HEK293T (cell line): ENCODE measurements around the gene RHOBTB3.

Source experiments
- BHLHE40 ChIP-seq: fragments of 450-650 bp; IDR thresholded peaks from 2 replicates; pipeline ENCODE4 v1.6.1; 2016; ENCODE audit warnings: mild to moderate bottlenecking, moderate library complexity, borderline replicate concordance
- ELF4 ChIP-seq: fragments of 450-650 bp; IDR thresholded peaks from 2 replicates; pipeline ENCODE4 v1.6.1; 2017; ENCODE audit warnings: antibody characterized with exemption
- FOXK2 ChIP-seq: fragments of 450-650 bp; IDR thresholded peaks from 2 replicates; pipeline ENCODE4 v1.6.1; 2016; ENCODE audit warnings: mild to moderate bottlenecking
- HDGF ChIP-seq: fragments of 450-650 bp; IDR thresholded peaks from 2 replicates; pipeline ENCODE4 v1.6.1; 2017; ENCODE audit warnings: antibody characterized with exemption, borderline replicate concordance
- L3MBTL2 ChIP-seq: fragments of 450-650 bp; conservative IDR thresholded peaks from 2 replicates; pipeline ENCODE4 v1.6.1; 2016; ENCODE audit warnings: mild to moderate bottlenecking
- SP1 ChIP-seq: fragments of 450-650 bp; IDR thresholded peaks from 2 replicates; pipeline ENCODE4 v1.6.1; 2017
- SUZ12 ChIP-seq: fragments of 450-650 bp; IDR thresholded peaks from 2 replicates; pipeline ENCODE4 v1.6.1; 2016; ENCODE audit warnings: mild to moderate bottlenecking
- TARDBP ChIP-seq: fragments of 450-650 bp; IDR thresholded peaks from 2 replicates; pipeline ENCODE4 v1.6.1; 2016
- ZNF384 ChIP-seq: fragments of 450-650 bp; IDR thresholded peaks from 2 replicates; pipeline ENCODE4 v1.6.1; 2016

DNA sequence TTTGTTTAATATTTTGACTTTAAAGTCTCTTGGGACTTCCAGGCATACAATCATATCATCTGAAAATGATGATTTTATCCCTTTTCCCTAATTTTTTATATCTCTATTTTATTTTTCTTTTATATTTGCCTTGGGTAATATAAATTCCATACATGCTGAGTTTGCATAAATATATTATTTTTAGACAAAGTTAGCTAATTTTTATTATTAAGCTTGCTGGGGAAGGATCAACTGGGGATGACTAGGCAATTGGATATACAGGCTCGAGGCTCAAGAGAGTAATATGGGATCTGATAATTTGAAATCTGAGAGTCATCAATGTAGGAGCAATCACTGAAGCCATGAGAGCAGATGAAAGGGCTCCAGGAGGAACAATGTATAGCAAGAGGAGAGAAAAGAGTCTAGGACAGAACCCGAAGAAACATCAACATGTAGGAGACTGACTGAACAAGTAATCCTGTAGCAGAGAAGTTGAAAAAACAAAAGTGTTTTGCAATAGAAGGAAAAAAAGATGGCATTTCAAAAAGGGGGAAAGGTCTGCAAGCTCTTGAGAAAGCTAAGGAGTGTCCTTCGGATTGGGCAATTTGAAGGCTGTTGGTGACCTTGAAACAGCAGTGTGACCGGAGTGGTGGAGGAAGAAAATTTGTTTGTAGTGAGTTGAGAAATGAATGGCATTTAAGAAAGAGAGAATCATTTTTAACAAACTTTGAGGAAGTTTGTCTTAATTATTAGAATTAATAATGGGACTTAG, 17.0 kb upstream of the RHOBTB3 start:
- TF ChIP-seq ZNF384: no peak
- TF ChIP-seq L3MBTL2: no peak
- no peak for TF ChIP-seq TARDBP
- no peak for TF ChIP-seq SP1
- TF ChIP-seq BHLHE40: no peak
- no peak for TF ChIP-seq HDGF
- no peak for TF ChIP-seq ELF4
- TF ChIP-seq FOXK2: no peak
- TF ChIP-seq SUZ12: no peak
